ENCODE data around the gene PVR.
"Not testable (repeated sequence)": the region's sequence is repeated elsewhere in the genome, so short reads cannot be mapped to it uniquely, and the experiment has no call there.

The PVR gene

DNA sequence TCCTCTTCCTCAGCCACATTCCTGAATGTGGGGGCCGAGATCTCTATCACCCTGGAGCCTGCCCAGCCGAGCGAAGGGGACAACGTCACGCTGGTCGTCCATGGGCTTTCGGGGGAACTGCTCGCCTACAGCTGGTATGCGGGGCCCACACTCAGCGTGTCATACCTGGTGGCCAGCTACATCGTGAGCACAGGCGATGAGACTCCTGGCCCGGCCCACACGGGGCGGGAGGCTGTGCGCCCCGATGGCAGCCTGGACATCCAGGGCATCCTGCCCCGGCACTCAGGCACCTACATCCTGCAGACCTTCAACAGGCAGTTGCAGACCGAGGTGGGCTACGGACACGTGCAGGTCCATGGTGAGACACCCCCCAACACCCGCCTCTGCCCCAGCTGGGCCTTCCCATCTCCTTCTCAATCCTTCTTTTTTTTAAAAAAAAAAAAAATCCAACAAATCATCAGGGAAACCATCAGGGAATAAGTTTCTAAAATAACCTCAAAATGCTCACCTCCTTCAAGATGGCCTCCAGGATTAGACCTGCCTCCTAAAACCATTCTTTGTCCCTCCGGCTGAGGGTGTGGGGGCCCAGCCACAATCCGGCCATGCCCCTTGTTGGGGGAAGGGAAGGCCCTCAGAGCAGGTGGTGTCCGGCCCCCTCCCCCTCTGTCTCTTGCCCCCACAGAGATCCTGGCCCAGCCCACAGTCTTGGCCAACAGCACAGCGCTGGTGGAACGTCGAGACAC lies 59.8 kb downstream of the PVR start:
- no peak for ATAC-seq

DNA sequence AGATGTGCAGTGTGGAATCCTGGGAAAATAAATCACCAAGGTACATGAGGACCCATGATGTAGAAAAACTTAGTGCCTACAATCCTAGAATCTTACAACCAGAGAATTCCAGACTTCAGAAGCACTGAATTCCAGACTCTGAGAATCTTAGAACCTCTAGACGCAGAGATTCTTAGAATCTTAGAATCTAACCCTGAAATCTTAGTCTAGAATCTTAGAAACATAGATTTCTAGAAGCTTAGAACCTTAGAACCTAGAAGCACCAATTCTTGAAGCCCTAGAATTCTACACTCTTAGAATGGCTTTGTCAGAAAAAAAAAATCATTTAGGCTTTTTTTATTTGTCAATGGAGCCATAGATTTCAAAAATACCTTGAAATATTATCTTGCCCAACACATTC lies 61.3 kb downstream of the PVR start:
- ATAC-seq = no peak

- no peak for ATAC-seq
Observed at GRCh38 chr19:44705502-44706010, 61.8 kb downstream of the PVR start.

GRCh38 chr19:44706506-44707236 lies 63.0 kb downstream of the PVR start:
- ATAC-seq = no peak

DNA sequence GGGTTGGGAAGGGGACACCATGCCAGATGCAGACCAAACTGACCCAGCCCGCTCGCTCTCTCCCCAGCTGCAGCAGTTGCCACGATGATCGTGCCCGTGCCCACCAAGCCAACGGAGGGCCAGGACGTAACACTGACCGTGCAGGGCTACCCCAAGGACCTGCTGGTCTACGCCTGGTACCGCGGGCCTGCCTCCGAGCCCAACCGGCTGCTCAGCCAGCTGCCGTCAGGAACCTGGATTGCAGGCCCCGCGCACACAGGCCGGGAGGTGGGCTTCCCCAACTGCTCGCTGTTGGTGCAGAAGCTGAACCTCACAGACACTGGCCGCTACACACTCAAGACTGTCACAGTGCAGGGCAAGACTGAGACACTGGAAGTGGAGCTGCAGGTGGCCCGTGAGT lies 64.1 kb downstream of the PVR start:
- no peak for ATAC-seq

DNA sequence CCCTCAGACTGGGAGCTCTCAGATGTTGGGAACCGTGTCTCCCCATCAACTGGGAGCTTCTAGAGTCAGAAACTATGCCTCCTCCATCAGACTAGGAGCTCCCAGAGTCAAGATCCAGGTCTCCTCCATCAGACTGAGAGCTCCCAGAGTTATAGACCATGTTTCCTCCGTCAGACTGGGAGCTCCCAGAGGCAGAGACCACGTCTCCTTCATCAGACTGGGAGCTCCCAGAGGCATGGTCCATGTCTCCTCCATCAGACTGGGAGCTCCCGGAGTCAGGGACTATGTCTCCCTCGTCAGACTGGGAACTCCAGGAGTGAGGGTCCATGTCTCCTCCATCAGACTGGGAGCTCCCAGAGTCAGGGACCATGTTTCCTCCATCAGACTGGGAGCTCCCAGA lies 65.2 kb downstream of the PVR start:
- no peak for ATAC-seq

DNA sequence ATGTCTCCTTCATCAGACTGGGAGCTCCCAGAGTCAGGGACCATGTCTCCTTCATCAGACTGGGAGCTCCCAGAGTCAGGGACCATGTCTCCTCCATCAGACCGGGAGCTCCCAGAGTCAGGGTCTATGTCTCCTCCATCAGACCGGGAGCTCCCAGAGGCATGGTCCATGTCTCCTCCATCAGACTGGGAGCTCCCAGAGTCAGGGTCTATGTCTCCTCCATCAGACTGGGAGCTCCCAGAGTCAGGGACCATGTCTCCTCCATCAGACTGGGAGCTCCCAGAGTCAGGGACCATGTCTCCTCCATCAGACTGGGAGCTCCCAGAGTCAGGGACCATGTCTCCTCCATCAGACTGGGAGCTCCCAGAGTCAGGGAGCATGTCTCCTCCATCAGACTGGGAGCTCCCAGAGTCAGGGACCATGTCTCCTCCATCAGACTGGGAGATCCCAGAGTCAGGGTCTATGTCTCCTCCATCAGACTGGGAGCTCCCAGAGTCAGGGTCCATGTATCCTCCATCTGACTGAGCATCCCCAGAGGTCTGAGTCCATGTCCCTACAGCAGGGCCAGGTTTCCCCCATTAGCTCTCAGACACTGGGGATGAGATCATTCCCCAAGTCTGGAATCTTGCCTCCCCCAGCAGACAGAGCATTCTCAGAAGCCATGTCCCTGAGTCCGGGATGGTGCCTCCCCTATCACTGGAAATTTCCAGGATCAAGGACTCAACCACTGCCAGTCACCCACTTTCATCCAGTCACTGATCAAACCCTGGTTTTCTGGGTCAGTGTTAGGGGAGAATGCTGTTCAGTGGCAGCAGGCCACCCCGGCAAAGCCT lies 65.9 kb downstream of the PVR start:
- ATAC-seq = not testable (repeated sequence)

DNA sequence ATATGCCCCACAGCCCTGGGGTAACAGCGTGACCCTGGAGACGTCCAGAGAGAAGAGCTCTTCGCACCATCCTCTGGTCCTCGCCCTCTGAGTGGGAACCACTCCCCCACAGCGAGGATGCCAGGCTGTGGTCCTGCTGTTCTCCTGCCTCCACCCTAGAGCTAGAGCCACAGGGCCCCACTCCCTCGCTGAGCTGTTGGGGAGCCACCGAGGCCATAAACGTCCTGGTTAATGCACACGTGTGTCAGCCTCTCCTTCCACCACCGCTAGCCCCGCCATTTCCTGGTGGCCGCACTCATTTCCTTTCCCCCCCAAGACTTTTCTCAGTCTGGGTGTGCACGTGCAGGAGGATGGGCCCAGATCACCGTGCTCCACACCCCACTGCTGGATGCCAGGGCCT lies 66.8 kb downstream of the PVR start:
- no peak for ATAC-seq

DNA sequence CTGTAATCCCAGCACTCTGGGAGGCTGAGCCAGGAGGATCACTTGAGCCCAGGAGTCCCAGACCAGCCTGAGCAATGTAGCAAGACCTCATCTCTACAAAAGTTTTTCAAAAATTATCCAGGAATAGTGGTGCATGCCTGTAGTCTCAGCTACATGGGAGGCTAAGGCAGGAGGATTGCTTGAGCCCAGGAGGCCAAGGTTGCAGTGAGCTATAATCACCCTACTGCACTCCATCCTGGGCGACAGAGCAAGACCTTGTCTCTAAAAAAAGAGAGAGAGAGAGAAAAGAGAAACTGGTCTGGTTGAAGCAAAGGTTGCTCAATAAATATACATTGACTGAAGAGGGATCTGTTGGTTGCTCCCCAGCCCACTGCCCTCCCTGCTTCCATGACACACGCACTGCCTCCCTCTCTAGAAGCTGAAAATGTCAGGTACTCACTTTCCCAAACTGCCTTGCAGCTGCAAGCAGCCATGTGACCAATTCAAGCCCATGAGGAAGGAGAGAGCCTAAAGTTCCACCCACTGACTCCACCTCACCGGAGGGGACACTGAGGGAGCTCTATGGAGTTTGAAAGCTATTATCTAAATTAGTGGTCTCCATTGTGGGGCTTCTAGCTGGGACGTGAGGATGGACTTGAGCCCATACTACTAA lies 69.3 kb downstream of the PVR start:
- no peak for ATAC-seq

Measured in activated CD4-positive, CD25-positive, alpha-beta regulatory T cell treated with anti-CD3 and anti-CD28 coated beads, Interleukin-2, amount 50 U/mL, for 24 hours (primary cell).